H9 (cell line): ENCODE results near the gene ZBTB45. TPM values are rescaled to one million over a fixed set of nuclear protein-coding genes. Genes with fewer than 3 reads are reported as not detected.

Experiments
- DNase-seq: peaks from one replicate; pipeline ENCODE4 v3.0.0-alpha.2; 2017
- H2AFZ ChIP-seq: one replicate; pipeline ENCODE4 v1.6.1; 2013; ENCODE audit warnings: mild to moderate bottlenecking, low read length, control low read depth, moderate library complexity
- H2AK5ac ChIP-seq: 2 replicates; pipeline ENCODE4 v1.6.1; 2013; ENCODE audit warnings: low read length, control low read depth, mixed read lengths; ENCODE audit not compliant: insufficient read length
- H2BK120ac ChIP-seq: one replicate; pipeline ENCODE4 v1.6.1; 2013; ENCODE audit warnings: low read depth, mild to moderate bottlenecking, low read length, control low read depth, inconsistent platforms; ENCODE audit not compliant: poor library complexity, severe bottlenecking
- H2BK12ac ChIP-seq: 2 replicates; pipeline ENCODE4 v1.6.1; 2013; ENCODE audit warnings: low read length, control low read depth, mixed read lengths, low read depth; ENCODE audit not compliant: insufficient read length
- H2BK15ac ChIP-seq: 2 replicates; pipeline ENCODE4 v1.6.1; 2013; ENCODE audit warnings: low read depth, low read length, control low read depth
- H2BK20ac ChIP-seq: one replicate; pipeline ENCODE4 v1.6.1; 2013; ENCODE audit warnings: low read depth, mild to moderate bottlenecking, low read length, control low read depth, inconsistent platforms; ENCODE audit not compliant: poor library complexity, severe bottlenecking
- H2BK5ac ChIP-seq: 2 replicates; pipeline ENCODE4 v1.6.1; 2013; ENCODE audit warnings: low read length, control low read depth, mixed read lengths; ENCODE audit not compliant: insufficient read length
- H3K14ac ChIP-seq: 2 replicates; pipeline ENCODE4 v1.6.1; 2013; ENCODE audit warnings: low read length, control low read depth; ENCODE audit not compliant: insufficient read depth
- H3K18ac ChIP-seq: 2 replicates; pipeline ENCODE4 v1.6.1; 2013; ENCODE audit warnings: low read depth, mild to moderate bottlenecking, mixed read lengths, low read length, control low read depth; ENCODE audit not compliant: insufficient read length
- H3K23ac ChIP-seq: 2 replicates; pipeline ENCODE4 v1.6.1; 2013; ENCODE audit warnings: low read length, control low read depth, mixed read lengths, low read depth; ENCODE audit not compliant: insufficient read length
- H3K23me2 ChIP-seq: 2 replicates; pipeline ENCODE4 v1.6.1; 2013; ENCODE audit warnings: low read depth, mild to moderate bottlenecking, mixed read lengths, low read length, control low read depth; ENCODE audit not compliant: insufficient read length, poor library complexity, severe bottlenecking
- H3K27ac ChIP-seq: 2 replicates; pipeline ENCODE4 v1.5.1; 2013; ENCODE audit warnings: low read length, control low read depth, mixed read lengths, low read depth; ENCODE audit not compliant: insufficient read length
- H3K27me3 ChIP-seq: 2 replicates; pipeline ENCODE4 v1.6.1; 2013; ENCODE audit warnings: low read length, control low read depth, inconsistent platforms; ENCODE audit not compliant: insufficient read depth
- H3K4ac ChIP-seq: 2 replicates; pipeline ENCODE4 v1.6.1; 2013; ENCODE audit warnings: low read depth, mild to moderate bottlenecking, control low read depth, inconsistent platforms, low read length, moderate library complexity
- H3K4me1 ChIP-seq: 2 replicates; pipeline ENCODE4 v1.6.1; 2013; ENCODE audit warnings: low read length, control low read depth, inconsistent platforms; ENCODE audit not compliant: insufficient read depth
- H3K4me2 ChIP-seq: 2 replicates; pipeline ENCODE4 v1.6.1; 2013; ENCODE audit warnings: low read length, control low read depth, mixed read lengths; ENCODE audit not compliant: insufficient read length, insufficient read depth
- H3K56ac ChIP-seq: 2 replicates; pipeline ENCODE4 v1.6.1; 2013; ENCODE audit warnings: low read depth, mild to moderate bottlenecking, mixed read lengths, low read length, control low read depth; ENCODE audit not compliant: insufficient read length
- H3K79me1 ChIP-seq: 2 replicates; pipeline ENCODE4 v1.6.1; 2013; ENCODE audit warnings: low read depth, mild to moderate bottlenecking, moderate library complexity, low read length, control low read depth, inconsistent platforms; ENCODE audit not compliant: insufficient read depth, poor library complexity, severe bottlenecking
- H3K79me2 ChIP-seq: 2 replicates; pipeline ENCODE4 v1.6.1; 2013; ENCODE audit warnings: low read length, control low read depth, inconsistent platforms; ENCODE audit not compliant: insufficient read depth
- H3K9ac ChIP-seq: 2 replicates; pipeline ENCODE4 v1.6.1; 2013; ENCODE audit warnings: low read length, control low read depth, mixed read lengths; ENCODE audit not compliant: insufficient read length; ENCODE audit errors: extremely low read depth
- H3K9me3 ChIP-seq: one replicate; pipeline ENCODE4 v1.6.1; 2013; ENCODE audit warnings: low read depth, low read length, inconsistent platforms; ENCODE audit not compliant: control insufficient read depth
- H3T11ph ChIP-seq: one replicate; pipeline ENCODE4 v1.6.1; 2013; ENCODE audit warnings: mild to moderate bottlenecking, low read length, control low read depth, inconsistent platforms
- H4K20me1 ChIP-seq: one replicate; pipeline ENCODE4 v1.6.1; 2013; ENCODE audit not compliant: control insufficient read depth, insufficient read length, insufficient read depth
- H4K5ac ChIP-seq: 2 replicates; pipeline ENCODE4 v1.6.1; 2013; ENCODE audit warnings: low read depth, mild to moderate bottlenecking, mixed read lengths, low read length, control low read depth; ENCODE audit not compliant: insufficient read length
- H4K8ac ChIP-seq: replicated peaks from 2 replicates; pipeline ENCODE4 v1.6.1; 2013; ENCODE audit warnings: low read length, control low read depth, mixed read lengths, low read depth; ENCODE audit not compliant: insufficient read length
- H4K91ac ChIP-seq: 2 replicates; pipeline ENCODE4 v1.6.1; 2013; ENCODE audit warnings: low read depth, mild to moderate bottlenecking, moderate library complexity, mixed read lengths, low read length, control low read depth; ENCODE audit not compliant: insufficient read length
- H3K27ac Mint-ChIP-seq, 3 experiments: 2 replicates in 2 of 3; 3 replicates in 1 of 3; pipeline ENCODE4 v1.8.0; 2020 to 2021; ENCODE audit warnings: mixed read lengths in 3 of 3, mild to moderate bottlenecking in 1 of 3, moderate library complexity in 1 of 3
- H3K27me3 Mint-ChIP-seq: 2 replicates; pipeline ENCODE4 v1.8.0; 2021; ENCODE audit warnings: low read depth, mild to moderate bottlenecking, moderate library complexity, mixed read lengths
- H3K36me3 Mint-ChIP-seq, 3 experiments: 2 replicates in 2 of 3; 3 replicates in 1 of 3; pipeline ENCODE4 v1.8.0; 2020 to 2021; ENCODE audit warnings: low read depth in 3 of 3, mixed read lengths in 3 of 3; ENCODE audit not compliant: insufficient read depth in 1 of 3
- H3K4me1 Mint-ChIP-seq, 2 experiments: 2 replicates each; pipeline ENCODE4 v1.8.0; 2020; ENCODE audit warnings: mixed read lengths in 2 of 2
- H3K4me3 Mint-ChIP-seq, 2 experiments: 2 replicates in 1 of 2; 3 replicates in 1 of 2; pipeline ENCODE4 v1.8.0; 2020 to 2021; ENCODE audit warnings: mild to moderate bottlenecking in 2 of 2, mixed read lengths in 2 of 2, moderate library complexity in 1 of 2
- H3K9me3 Mint-ChIP-seq, 2 experiments: 2 replicates in 1 of 2; 3 replicates in 1 of 2; pipeline ENCODE4 v1.8.0; 2020; ENCODE audit warnings: mild to moderate bottlenecking in 2 of 2, mixed read lengths in 2 of 2, moderate library complexity in 1 of 2
- WGBS: extraction: QIAGEN DNeasy Blood & Tissue Kit; methylation state at CpG from one replicate; pipeline ENCODE4 v1.1.7; 2013; ENCODE audit warnings: missing lambda C conversion rate, low lambda C conversion rate, mixed read lengths; ENCODE audit not compliant: insufficient read length; ENCODE audit errors: extremely low coverage; 5-methylcytosine and 5-hydroxymethylcytosine counted together
- total RNA-seq: library from RNA; stranded (reverse); gene quantifications from 2 replicates; pipeline ENCODE4 v1.2.1, GENCODE V29; 2021
- TF ChIP-seq, protein P1 (sequence below): fragments of 200-600 bp; sonication (generic); conservative IDR thresholded peaks from 3 replicates; pipeline ENCODE4 v1.8.0; 2021; ENCODE audit warnings: antibody characterized with exemption, mild to moderate bottlenecking

ZBTB45 gene
- total RNA-seq, 1 experiment from 2014 or later: 18.7 TPM

DNA sequence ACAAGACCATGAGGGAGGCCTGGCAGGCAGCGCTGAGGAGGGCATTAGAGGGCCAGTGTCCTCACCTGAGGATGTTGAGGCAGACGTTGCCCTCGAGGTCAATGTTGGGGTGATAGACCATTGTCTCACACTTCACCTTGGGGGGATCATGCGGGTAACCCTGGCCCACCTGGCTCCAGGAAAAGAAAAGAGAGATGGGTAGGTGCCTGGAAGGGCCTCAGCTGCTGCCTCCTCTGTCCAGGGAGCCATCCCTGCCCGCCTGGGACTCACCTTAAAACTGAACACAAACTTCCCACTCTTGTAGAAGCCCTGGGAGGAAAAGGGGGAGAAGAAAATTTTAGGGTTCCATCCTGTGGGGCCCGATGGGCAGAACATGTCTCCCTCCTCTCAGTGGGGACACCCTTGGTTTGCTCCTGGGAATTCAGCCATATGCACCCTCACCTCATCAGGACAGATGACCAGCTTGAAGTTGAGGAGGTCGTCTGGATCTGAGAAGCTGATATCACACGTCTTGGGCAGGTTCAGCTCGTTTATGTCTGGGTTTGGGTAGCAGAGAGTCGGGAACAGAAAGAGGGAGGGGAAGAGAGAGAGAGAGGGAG is 37.1 kb upstream of the ZBTB45 start:
- peaks cover 8% of the 10 kb centered on the region; the same call in 1 of the 2 replicates for H3K79me2 ChIP-seq
- peaks cover 21 to 52% (median 38%) of the 10 kb centered on the region in 3 experiments; a peak in 6 of 7 replicates for H3K36me3 Mint-ChIP-seq
- WGBS: no CpG with 5 or more reads among the region's 10 CpGs

More for the DNA sequence above, 37.1 kb upstream of the ZBTB45 start:
- H3K27ac Mint-ChIP-seq: peak overlapping the region; percentile 86 to 99 (median 87); a peak in 6 of 7 replicates
- Histone ChIP-seq H3K4me2 (peak overlapping the region; percentile 56), H3K14ac (no peak overlapping the region), H3T11ph (no peak overlapping the region), H4K91ac (no peak overlapping the region), H2AFZ (no peak overlapping the region), H3K23me2 (peaks cover 16% of the 10 kb centered on the region), H3K4ac (no peak overlapping the region), H4K8ac (no peak overlapping the region), H3K4me1 (no peaks in the 10 kb centered on the region), H3K23ac (no peak overlapping the region), H2BK20ac (no peak overlapping the region), H4K20me1 (no peaks in the 10 kb centered on the region), H4K5ac (no peak overlapping the region), H3K9me3 (no peaks in the 10 kb centered on the region), H2AK5ac (no peak overlapping the region), H3K56ac (no peak overlapping the region), H3K27me3 (no peaks in the 10 kb centered on the region), H2BK5ac (no peak overlapping the region), H3K79me1 (no peaks in the 10 kb centered on the region), H3K18ac (no peak overlapping the region), H2BK120ac (no peak overlapping the region), H3K9ac (no peak overlapping the region), H3K27ac (no peak overlapping the region), H2BK12ac (no peak overlapping the region), H2BK15ac (no peak overlapping the region)
- no peak for DNase-seq
- H3K9me3 Mint-ChIP-seq: no peaks in the 10 kb centered on the region; a peak in 2 of 5 replicates
- peak overlapping the region; percentile 96 to 99 for H3K4me3 Mint-ChIP-seq
- TF ChIP-seq, protein P1, sequence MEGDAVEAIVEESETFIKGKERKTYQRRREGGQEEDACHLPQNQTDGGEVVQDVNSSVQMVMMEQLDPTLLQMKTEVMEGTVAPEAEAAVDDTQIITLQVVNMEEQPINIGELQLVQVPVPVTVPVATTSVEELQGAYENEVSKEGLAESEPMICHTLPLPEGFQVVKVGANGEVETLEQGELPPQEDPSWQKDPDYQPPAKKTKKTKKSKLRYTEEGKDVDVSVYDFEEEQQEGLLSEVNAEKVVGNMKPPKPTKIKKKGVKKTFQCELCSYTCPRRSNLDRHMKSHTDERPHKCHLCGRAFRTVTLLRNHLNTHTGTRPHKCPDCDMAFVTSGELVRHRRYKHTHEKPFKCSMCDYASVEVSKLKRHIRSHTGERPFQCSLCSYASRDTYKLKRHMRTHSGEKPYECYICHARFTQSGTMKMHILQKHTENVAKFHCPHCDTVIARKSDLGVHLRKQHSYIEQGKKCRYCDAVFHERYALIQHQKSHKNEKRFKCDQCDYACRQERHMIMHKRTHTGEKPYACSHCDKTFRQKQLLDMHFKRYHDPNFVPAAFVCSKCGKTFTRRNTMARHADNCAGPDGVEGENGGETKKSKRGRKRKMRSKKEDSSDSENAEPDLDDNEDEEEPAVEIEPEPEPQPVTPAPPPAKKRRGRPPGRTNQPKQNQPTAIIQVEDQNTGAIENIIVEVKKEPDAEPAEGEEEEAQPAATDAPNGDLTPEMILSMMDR: no peak
- H3K27me3 Mint-ChIP-seq: peaks cover 1% of the 10 kb centered on the region; the same call in 1 of the 2 replicates
- H3K4me1 Mint-ChIP-seq: peaks cover 26 to 45% of the 10 kb centered on the region in 2 experiments
